Coronary artery (tissue), 2 donors: ENCODE results near the gene EML3.

Experiments
- DNase-seq: peaks from one replicate; pipeline ENCODE4 v3.0.0-alpha.2; 2017; ENCODE audit warnings: low spot score
- H3K27ac ChIP-seq, 2 donors: fragments of 200-600 bp; sonication (generic); one replicate each; pipeline ENCODE4 v1.5.1; 2016 to 2019
- H3K4me3 ChIP-seq: fragments of 200-600 bp; sonication (generic); 2 replicates; pipeline ENCODE4 v1.5.1; 2016; ENCODE audit warnings: mild to moderate bottlenecking, moderate library complexity
- TF ChIP-seq, protein P1 (sequence below): fragments of 200-600 bp; sonication (generic); IDR thresholded peaks from one replicate; pipeline ENCODE4 v1.5.1; 2019; ENCODE audit warnings: antibody characterized with exemption

EML3 gene

GRCh38 chr11:62608776-62609175 lies 3.8 kb downstream of the EML3 start:
- no peak overlapping the region for H3K27ac ChIP-seq
- TF ChIP-seq, protein P1, sequence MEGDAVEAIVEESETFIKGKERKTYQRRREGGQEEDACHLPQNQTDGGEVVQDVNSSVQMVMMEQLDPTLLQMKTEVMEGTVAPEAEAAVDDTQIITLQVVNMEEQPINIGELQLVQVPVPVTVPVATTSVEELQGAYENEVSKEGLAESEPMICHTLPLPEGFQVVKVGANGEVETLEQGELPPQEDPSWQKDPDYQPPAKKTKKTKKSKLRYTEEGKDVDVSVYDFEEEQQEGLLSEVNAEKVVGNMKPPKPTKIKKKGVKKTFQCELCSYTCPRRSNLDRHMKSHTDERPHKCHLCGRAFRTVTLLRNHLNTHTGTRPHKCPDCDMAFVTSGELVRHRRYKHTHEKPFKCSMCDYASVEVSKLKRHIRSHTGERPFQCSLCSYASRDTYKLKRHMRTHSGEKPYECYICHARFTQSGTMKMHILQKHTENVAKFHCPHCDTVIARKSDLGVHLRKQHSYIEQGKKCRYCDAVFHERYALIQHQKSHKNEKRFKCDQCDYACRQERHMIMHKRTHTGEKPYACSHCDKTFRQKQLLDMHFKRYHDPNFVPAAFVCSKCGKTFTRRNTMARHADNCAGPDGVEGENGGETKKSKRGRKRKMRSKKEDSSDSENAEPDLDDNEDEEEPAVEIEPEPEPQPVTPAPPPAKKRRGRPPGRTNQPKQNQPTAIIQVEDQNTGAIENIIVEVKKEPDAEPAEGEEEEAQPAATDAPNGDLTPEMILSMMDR: no peak
- no peak for DNase-seq
- no peak overlapping the region for H3K4me3 ChIP-seq

GRCh38 chr11:62607714-62608113 lies 4.9 kb downstream of the EML3 start:
- TF ChIP-seq, protein P1: no peak
- no peak for DNase-seq
- Histone ChIP-seq H3K27ac (no peak overlapping the region), H3K4me3 (no peak overlapping the region)

GRCh38 chr11:62605902-62606301 lies 6.7 kb downstream of the EML3 start:
- TF ChIP-seq, protein P1: no peak
- Histone ChIP-seq H3K27ac (no peak overlapping the region), H3K4me3 (no peak overlapping the region)
- no peak for DNase-seq

DNA sequence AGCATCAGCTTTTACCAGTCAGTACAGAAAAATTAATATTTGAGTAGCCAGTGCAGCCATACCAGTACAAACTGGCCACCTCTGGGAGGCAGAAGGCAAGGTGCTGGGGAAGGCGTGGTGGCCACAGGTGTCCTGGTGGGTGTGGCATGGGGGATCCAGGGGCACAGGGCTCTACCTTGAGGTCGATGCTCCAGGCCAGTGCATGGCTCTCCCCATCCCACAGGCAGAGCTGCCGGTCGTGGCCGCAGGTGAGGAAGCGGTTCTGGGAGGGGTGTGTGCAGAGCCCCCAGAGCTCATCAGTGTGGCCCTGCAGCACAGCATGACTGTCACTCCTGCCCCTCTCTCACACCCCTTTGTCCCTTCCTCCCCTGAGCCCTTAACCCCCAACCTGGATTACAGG lies 7.1 kb downstream of the EML3 start:
- DNase-seq: no peak
- H3K4me3 ChIP-seq: no peak overlapping the region
- no peak overlapping the region for H3K27ac ChIP-seq
- TF ChIP-seq, protein P1: no peak

DNA sequence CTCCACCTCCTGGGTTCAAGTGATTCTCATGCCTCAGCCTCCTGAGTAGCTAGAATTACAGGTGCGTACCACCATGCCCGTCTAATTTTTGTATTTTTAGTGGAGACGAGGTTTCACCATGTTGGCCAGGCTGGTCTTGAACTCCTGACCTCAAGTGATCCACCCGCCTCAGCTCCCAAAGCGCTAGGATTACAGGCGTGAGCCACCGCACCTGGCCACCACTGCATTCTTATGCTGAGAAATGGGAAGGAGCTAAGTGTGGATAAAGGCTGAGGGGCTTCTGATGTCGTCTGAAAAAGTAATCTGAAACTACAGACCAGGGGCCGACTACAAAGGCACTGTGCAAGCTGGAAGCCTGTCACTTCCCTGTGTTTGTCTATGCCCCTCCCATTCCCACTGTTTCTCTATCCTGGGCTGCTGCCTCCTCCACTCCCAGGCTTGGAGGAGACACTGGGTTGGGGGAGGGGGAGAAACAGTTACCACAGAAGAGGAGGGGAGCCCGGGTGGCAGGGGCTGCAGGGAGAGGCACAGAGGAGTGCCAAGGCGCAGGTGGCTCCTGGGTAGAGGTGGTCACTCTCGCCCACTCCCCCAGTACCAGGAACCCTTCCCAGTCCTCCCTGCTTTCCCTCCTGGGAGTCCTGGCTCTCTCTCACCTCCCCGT lies 8.0 kb downstream of the EML3 start:
- TF ChIP-seq, protein P1: no peak
- Histone ChIP-seq H3K4me3 (no peak overlapping the region), H3K27ac (peak overlapping the region in 1 of 2 donors; percentile 28)
- DNase-seq: no peak

GRCh38 chr11:62603776-62604299 lies 8.7 kb downstream of the EML3 start:
- no peak overlapping the region for H3K4me3 ChIP-seq
- TF ChIP-seq, protein P1: no peak

DNA sequence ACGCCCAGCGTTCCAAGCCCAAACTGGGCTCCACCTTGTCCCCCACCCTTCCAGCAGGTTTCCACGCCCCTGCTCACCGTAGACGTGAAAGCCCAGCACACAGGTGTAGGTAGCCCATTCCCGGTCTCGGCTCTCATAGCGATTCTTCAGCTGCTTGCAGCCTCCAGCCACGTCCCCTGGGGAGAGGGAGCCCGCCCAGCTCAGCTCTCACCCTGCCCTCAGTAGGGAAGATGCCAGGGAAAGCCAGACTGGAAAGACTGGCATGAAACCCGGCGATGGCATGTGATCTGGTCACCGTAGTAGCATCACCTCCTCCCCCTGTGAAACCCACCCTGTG lies 9.5 kb downstream of the EML3 start:
- peak overlapping the region; percentile 87 to 97 for H3K27ac ChIP-seq
- TF ChIP-seq, protein P1: no peak
- H3K4me3 ChIP-seq: peak overlapping the region; percentile 90
- no peak for DNase-seq

More at GRCh38 chr11:62603776-62604299, 8.7 kb downstream of the EML3 start:
- peak overlapping the region in 1 of 2 donors; percentile 97 for H3K27ac ChIP-seq
- DNase-seq: no peak
